GM15510 (cell line): ENCODE measurements around the gene GABARAPL1.

ENCODE experiments used
- POLR2A ChIP-seq: IDR thresholded peaks from 3 replicates; pipeline ENCODE4 v1.6.1; 2011; ENCODE audit warnings: borderline replicate concordance; ENCODE audit not compliant: insufficient read length; ENCODE audit errors: extremely low read depth

Gene GABARAPL1

GRCh38 chr12:10212739-10213131 lies at the start of gene GABARAPL1:
Gene GABARAPL1 (plus strand): TSS chr12:10212877. CDS start chr12:10213130, 253 bp downstream.
- TF ChIP-seq POLR2A, result no peak

- TF ChIP-seq POLR2A, result no peak
Measured at GRCh38 chr12:10163084-10163483, 49.6 kb upstream of the GABARAPL1 start.

- TF ChIP-seq POLR2A, result no peak
Measured at GRCh38 chr12:10165421-10165820, 47.3 kb upstream of the GABARAPL1 start.

- no peak for TF ChIP-seq POLR2A
Measured at GRCh38 chr12:10167599-10167998, 45.1 kb upstream of the GABARAPL1 start.

GRCh38 chr12:10169104-10169503 lies 43.6 kb upstream of the GABARAPL1 start:
- TF ChIP-seq POLR2A, result no peak

GRCh38 chr12:10170216-10170615 lies 42.5 kb upstream of the GABARAPL1 start:
- no peak for TF ChIP-seq POLR2A

GRCh38 chr12:10171973-10172728 lies 40.5 kb upstream of the GABARAPL1 start, which contains the start of gene OLR1:
Gene OLR1 (minus strand): TSS chr12:10172132. CDS start chr12:10172077, 55 bp downstream.
- no peak for TF ChIP-seq POLR2A

- no peak for TF ChIP-seq POLR2A
Measured at GRCh38 chr12:10174986-10175614, 37.6 kb upstream of the GABARAPL1 start.

GRCh38 chr12:10175846-10176636 lies 36.6 kb upstream of the GABARAPL1 start:
- TF ChIP-seq POLR2A, result no peak

GRCh38 chr12:10178821-10179220 lies 33.9 kb upstream of the GABARAPL1 start, which contains the start of gene TMEM52B:
Gene TMEM52B (plus strand): TSS chr12:10179032. CDS start chr12:10179575, 543 bp downstream.
- no peak for TF ChIP-seq POLR2A

- TF ChIP-seq POLR2A, result no peak
Measured at GRCh38 chr12:10179776-10180181, 32.9 kb upstream of the GABARAPL1 start.

- no peak for TF ChIP-seq POLR2A
Measured at GRCh38 chr12:10182354-10183049, 30.2 kb upstream of the GABARAPL1 start.

- TF ChIP-seq POLR2A, result no peak
Measured at GRCh38 chr12:10184261-10184843, 28.3 kb upstream of the GABARAPL1 start.

- no peak for TF ChIP-seq POLR2A
Measured at GRCh38 chr12:10186299-10186698, 26.4 kb upstream of the GABARAPL1 start.
